GM12878 (cell line): ENCODE results near the gene RAI2. TPM values are rescaled to one million over a fixed set of nuclear protein-coding genes. Genes with fewer than 3 reads are reported as not detected.

Experiments used
- ATAC-seq: fragments of 200-7000 bp; cut with Tn5 transposase; 3 replicates; pipeline ENCODE4 v1.9.1; 2020; ENCODE audit warnings: mild to moderate bottlenecking, moderate library complexity
- BruUV-seq: library from RNA; stranded (reverse); fragments of 400-500 nt; replicated peaks from 2 replicates; lab custom pipeline; 2021; lab: Mats Ljungman, UMichigan
- CTCF ChIA-PET: fragments of 300-600 bp; sonication (Branson Sonifier 250); formaldehyde crosslinking; extraction: SDS; loops from one replicate; lab custom pipeline; 2021; ENCODE audit warnings: inconsistent platforms; lab: Yijun Ruan, JAX
- POLR2A ChIA-PET: fragments of 350-600 bp; formaldehyde crosslinking; extraction: SDS; loops from one replicate; lab custom pipeline; 2021; ENCODE audit warnings: inconsistent platforms; lab: Charles Lee
- RAD21 ChIA-PET: fragments of 300-600 bp; sonication (Branson Sonifier 250); formaldehyde crosslinking; loops from one replicate; lab custom pipeline; 2023; ENCODE audit warnings: antibody characterized with exemption; ENCODE audit not compliant: unreplicated experiment; lab: Charles Lee
- SMC1A ChIA-PET: fragments of 300-600 bp; sonication (Branson Sonifier 250); formaldehyde crosslinking; loops from one replicate; lab custom pipeline; 2023; ENCODE audit not compliant: unreplicated experiment, uncharacterized antibody; lab: Charles Lee
- DNase-seq: peaks from one replicate; pipeline ENCODE4 v3.0.0-alpha.2; 2011; ENCODE audit warnings: low read depth, low spot score
- FAIRE-seq: peaks from 3 replicates; lab custom pipeline; 2011; peaks lifted over from hg19 to GRCh38; lab: Jason Lieb, UNC
- H2AFZ ChIP-seq: 2 replicates; pipeline ENCODE4 v1.6.0; 2011; ENCODE audit warnings: low read depth, low read length, control low read depth; ENCODE audit not compliant: control insufficient read depth
- H3K27ac ChIP-seq: 2 replicates; pipeline ENCODE4 v1.5.1; 2011; ENCODE audit warnings: control low read depth; ENCODE audit not compliant: control insufficient read depth, insufficient read depth
- H3K27me3 ChIP-seq, 2 experiments: replicated peaks in 1 of 2; 2 replicates each; pipeline versions ENCODE4 v1.6.0 to v1.6.1; 2011; ENCODE audit warnings: low read length in 1 of 2; ENCODE audit not compliant: control insufficient read depth in 2 of 2, insufficient read depth in 2 of 2
- H3K36me3 ChIP-seq, 2 experiments: 2 replicates each; pipeline ENCODE4 v1.5.1; 2011; ENCODE audit warnings: low read length in 1 of 2; ENCODE audit not compliant: control insufficient read depth in 2 of 2, insufficient read depth in 2 of 2
- H3K4me1 ChIP-seq: 2 replicates; pipeline ENCODE4 v1.6.1; 2011; ENCODE audit warnings: mild to moderate bottlenecking, low read length, moderate library complexity, mixed read lengths; ENCODE audit not compliant: control insufficient read depth, insufficient read depth
- H3K4me2 ChIP-seq: 2 replicates; pipeline ENCODE4 v1.6.0; 2011; ENCODE audit warnings: control low read depth; ENCODE audit not compliant: control insufficient read depth, insufficient read depth
- H3K4me3 ChIP-seq: fragments of 200-600 bp; sonication (generic); 2 replicates; pipeline ENCODE4 v1.5.1; 2016
- H3K79me2 ChIP-seq: 2 replicates; pipeline ENCODE4 v1.6.0; 2011; ENCODE audit warnings: low read length; ENCODE audit not compliant: control insufficient read depth, insufficient read depth
- H3K9ac ChIP-seq: 2 replicates; pipeline ENCODE4 v1.8.0; 2011; ENCODE audit warnings: low read length, control low read depth, mixed read lengths; ENCODE audit not compliant: control insufficient read depth, insufficient read depth
- H3K9me3 ChIP-seq: replicated peaks from 3 replicates; pipeline ENCODE4 v1.5.1; 2011; ENCODE audit warnings: mild to moderate bottlenecking, low read length; ENCODE audit not compliant: control insufficient read depth, insufficient read depth
- H4K20me1 ChIP-seq: 2 replicates; pipeline ENCODE4 v1.6.0; 2011; ENCODE audit not compliant: control insufficient read depth, insufficient read depth
- BMI1 ChIP-seq: fragments of 450-650 bp; IDR thresholded peaks from 2 replicates; pipeline ENCODE4 v1.6.1; 2016; ENCODE audit warnings: mild to moderate bottlenecking, moderate library complexity, borderline replicate concordance
- CBX3 ChIP-seq: fragments of 200-600 bp; sonication (generic); IDR thresholded peaks from 2 replicates; pipeline ENCODE4 v1.6.1; 2016; ENCODE audit warnings: low read depth, borderline replicate concordance
- ESRRA ChIP-seq: IDR thresholded peaks from 2 replicates; pipeline ENCODE4 v1.6.1; 2012; ENCODE audit warnings: mild to moderate bottlenecking, low read length, improper control_type of control experiment
- GATAD2B ChIP-seq: fragments of 450-650 bp; conservative IDR thresholded peaks from 2 replicates; pipeline ENCODE4 v1.6.1; 2017; ENCODE audit warnings: low read depth, mild to moderate bottlenecking, moderate library complexity
- SMAD1 ChIP-seq: fragments of 450-650 bp; IDR thresholded peaks from 2 replicates; pipeline ENCODE4 v1.6.1; 2018; ENCODE audit warnings: mild to moderate bottlenecking, low read depth; ENCODE audit not compliant: partially characterized antibody
- WGBS: methylation state at CpG from one replicate; pipeline ENCODE4 v1.1.6; 2016; ENCODE audit warnings: low lambda C conversion rate; ENCODE audit not compliant: insufficient replicate concordance, insufficient coverage; ENCODE audit errors: missing lambda C conversion rate; 5-methylcytosine and 5-hydroxymethylcytosine counted together
- in situ Hi-C: fragments of 300-500 bp; cut with MboI; formaldehyde crosslinking; loops from 9 replicates; pipeline ENCODE4 v1.14.3; 2018; ENCODE audit warnings: mixed read lengths
- intact Hi-C: fragments of 100-400 bp; cut with micrococcal nuclease; formaldehyde crosslinking; loops from one replicate; pipeline ENCODE4 v1.14.2; 2022; ENCODE audit not compliant: unreplicated experiment
- polyA plus RNA-seq, 11 experiments: library from polyadenylated mRNA; depleted of rRNA in 4 of 11; unstranded in 6 of 11; stranded (reverse) in 5 of 11; fragments of >200 nt; fragmentation: Nextera tagmentation in 4 of 11; fragmentation: Illumina TruSeq in 1 of 11; extraction: Ambion mirVana in 4 of 11; extraction: Trizol in 1 of 11; gene quantifications; 1 replicate in 1 of 11; 2 replicates in 10 of 11; pipeline versions ENCODE4 v1.2.1 to v1.2.3, GENCODE V29; 2011 to 2016; ENCODE audit warnings: inconsistent platforms in 2 of 11, missing spikeins in 2 of 11, low read depth in 1 of 11
- total RNA-seq, 4 experiments: library from RNA; depleted of rRNA in 3 of 4; stranded (reverse); fragments of >200 nt in 3 of 4; fragmentation: Illumina TruSeq in 1 of 4; extraction: Trizol in 1 of 4; gene quantifications; 2 replicates each; pipeline versions ENCODE4 v1.2.1 to v1.2.3, GENCODE V29; 2013 to 2021
- TF ChIP-seq, protein P1 (sequence below): IDR thresholded peaks from 2 replicates; pipeline ENCODE4 v1.6.1; 2011; ENCODE audit warnings: low read depth, low read length, improper control_type of control experiment, borderline replicate concordance
- TF ChIP-seq, protein P2 (sequence below): IDR thresholded peaks from 2 replicates; pipeline ENCODE4 v1.6.1; 2012; ENCODE audit warnings: improper control_type of control experiment, low read depth, low read length; ENCODE audit not compliant: insufficient replicate concordance

Gene RAI2
- total and polyA plus RNA-seq, 10 of the 15 experiments (the other 5 are each of a cell fraction or from before 2014, with no cell fraction given), result not detected

DNA sequence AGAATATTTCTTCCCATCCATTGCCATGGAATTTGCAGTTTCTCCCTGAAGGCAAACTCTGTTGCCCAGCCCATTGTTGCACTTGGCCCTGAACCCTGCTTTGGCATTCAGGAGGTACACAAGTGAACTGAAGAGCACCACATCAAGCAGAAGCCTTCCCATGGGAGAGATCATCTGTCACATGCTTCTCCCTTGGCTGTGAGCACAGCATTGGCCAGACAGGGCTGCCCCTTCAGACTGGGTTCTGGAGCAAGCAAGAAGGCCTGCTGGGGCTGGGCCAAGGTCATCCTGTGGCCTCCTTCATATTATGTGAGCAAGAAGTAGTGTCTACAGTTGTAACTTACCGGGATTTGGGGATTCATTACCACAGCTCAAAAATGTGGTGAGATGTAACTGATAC, 101.1 kb downstream of the RAI2 start:
- Histone ChIP-seq H3K4me2 (no peak overlapping the region), H4K20me1 (no peaks in the 10 kb centered on the region), H3K79me2 (no peaks in the 10 kb centered on the region), H3K9me3 (no peaks in the 10 kb centered on the region; the same call in 2 of the 3 replicates), H3K9ac (no peak overlapping the region), H3K27me3 (no peaks in the 10 kb centered on the region), H3K27ac (no peak overlapping the region), H2AFZ (no peak overlapping the region), H3K4me1 (no peaks in the 10 kb centered on the region), H3K4me3 (no peak overlapping the region), H3K36me3 (no peaks in the 10 kb centered on the region)
- intact Hi-C loops (no loop called here), in situ Hi-C loops (no loop called here)
- ChIA-PET POLR2A (no interaction called here), SMC1A (no interaction called here), CTCF (no interaction called here), RAD21 (no interaction called here)
- ATAC-seq (no peak), FAIRE-seq (no peak), DNase-seq (no peak)
- no peak for TF ChIP-seq BMI1
- TF ChIP-seq, protein P1, sequence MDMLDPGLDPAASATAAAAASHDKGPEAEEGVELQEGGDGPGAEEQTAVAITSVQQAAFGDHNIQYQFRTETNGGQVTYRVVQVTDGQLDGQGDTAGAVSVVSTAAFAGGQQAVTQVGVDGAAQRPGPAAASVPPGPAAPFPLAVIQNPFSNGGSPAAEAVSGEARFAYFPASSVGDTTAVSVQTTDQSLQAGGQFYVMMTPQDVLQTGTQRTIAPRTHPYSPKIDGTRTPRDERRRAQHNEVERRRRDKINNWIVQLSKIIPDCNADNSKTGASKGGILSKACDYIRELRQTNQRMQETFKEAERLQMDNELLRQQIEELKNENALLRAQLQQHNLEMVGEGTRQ, result no peak
- TF ChIP-seq ESRRA, result no peak
- no peak for TF ChIP-seq CBX3
- TF ChIP-seq SMAD1, result no peak
- TF ChIP-seq, protein P2, sequence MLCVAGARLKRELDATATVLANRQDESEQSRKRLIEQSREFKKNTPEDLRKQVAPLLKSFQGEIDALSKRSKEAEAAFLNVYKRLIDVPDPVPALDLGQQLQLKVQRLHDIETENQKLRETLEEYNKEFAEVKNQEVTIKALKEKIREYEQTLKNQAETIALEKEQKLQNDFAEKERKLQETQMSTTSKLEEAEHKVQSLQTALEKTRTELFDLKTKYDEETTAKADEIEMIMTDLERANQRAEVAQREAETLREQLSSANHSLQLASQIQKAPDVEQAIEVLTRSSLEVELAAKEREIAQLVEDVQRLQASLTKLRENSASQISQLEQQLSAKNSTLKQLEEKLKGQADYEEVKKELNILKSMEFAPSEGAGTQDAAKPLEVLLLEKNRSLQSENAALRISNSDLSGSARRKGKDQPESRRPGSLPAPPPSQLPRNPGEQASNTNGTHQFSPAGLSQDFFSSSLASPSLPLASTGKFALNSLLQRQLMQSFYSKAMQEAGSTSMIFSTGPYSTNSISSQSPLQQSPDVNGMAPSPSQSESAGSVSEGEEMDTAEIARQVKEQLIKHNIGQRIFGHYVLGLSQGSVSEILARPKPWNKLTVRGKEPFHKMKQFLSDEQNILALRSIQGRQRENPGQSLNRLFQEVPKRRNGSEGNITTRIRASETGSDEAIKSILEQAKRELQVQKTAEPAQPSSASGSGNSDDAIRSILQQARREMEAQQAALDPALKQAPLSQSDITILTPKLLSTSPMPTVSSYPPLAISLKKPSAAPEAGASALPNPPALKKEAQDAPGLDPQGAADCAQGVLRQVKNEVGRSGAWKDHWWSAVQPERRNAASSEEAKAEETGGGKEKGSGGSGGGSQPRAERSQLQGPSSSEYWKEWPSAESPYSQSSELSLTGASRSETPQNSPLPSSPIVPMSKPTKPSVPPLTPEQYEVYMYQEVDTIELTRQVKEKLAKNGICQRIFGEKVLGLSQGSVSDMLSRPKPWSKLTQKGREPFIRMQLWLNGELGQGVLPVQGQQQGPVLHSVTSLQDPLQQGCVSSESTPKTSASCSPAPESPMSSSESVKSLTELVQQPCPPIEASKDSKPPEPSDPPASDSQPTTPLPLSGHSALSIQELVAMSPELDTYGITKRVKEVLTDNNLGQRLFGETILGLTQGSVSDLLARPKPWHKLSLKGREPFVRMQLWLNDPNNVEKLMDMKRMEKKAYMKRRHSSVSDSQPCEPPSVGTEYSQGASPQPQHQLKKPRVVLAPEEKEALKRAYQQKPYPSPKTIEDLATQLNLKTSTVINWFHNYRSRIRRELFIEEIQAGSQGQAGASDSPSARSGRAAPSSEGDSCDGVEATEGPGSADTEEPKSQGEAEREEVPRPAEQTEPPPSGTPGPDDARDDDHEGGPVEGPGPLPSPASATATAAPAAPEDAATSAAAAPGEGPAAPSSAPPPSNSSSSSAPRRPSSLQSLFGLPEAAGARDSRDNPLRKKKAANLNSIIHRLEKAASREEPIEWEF, result no peak
- TF ChIP-seq GATAD2B, result no peak
- BruUV-seq, result no TSS peak
- 83% methylated on average over 1 of the region's 1 CpG for WGBS
